GM19468 (cell line): ENCODE results near the gene HHIPL1.
A peak's percentile ranks its signal among the peaks of the same experiment; 100 is the strongest.

ENCODE experiments used
- ATAC-seq: cut with Tn5 transposase; IDR thresholded peaks from one replicate; pipeline ENCODE4 v1.9.1; 2021; ENCODE audit warnings: mild to moderate bottlenecking, moderate library complexity, moderate number of reproducible peaks; ENCODE audit not compliant: unreplicated experiment; ENCODE audit errors: extremely low read depth

Gene HHIPL1

GRCh38 chr14:99672506-99673304 lies 27.8 kb downstream of the HHIPL1 start:
- no peak for ATAC-seq

DNA sequence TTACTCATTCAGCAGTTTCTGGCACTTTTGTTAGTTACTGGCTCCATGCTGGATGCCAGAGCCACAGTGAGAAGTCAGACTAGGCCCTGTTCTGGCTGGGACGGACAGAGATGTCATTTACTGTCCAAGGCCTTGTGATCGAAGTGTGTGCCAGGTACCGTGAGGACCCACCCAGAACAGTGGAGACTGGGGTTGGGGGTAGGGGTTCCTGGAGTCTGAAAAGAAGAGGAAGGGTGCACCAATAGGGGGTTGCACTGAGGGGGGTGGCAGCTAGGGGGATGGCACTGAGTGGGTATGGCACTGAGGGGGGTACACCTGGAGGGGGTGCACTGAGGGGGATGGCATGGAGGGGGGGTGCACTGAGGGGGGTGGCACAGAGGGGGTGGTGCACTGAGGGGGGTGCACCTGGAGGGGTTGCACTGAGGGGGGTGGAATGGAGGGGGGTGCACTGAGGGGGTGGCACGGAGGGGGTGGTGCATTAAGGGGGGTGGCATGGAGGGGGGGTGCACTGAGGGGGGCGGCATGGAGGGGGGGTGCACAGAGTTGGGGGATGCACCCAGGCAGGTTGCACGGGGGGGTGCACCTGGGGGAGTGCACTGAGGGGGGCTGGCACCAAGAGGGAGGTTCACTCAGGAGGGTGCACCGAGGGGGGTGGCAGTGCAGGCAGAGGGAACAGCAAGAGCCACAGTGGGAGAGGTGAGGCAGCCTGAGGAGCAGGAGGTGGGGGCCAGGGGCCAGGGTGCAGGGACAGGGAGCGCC lies 28.6 kb downstream of the HHIPL1 start:
- no peak for ATAC-seq

DNA sequence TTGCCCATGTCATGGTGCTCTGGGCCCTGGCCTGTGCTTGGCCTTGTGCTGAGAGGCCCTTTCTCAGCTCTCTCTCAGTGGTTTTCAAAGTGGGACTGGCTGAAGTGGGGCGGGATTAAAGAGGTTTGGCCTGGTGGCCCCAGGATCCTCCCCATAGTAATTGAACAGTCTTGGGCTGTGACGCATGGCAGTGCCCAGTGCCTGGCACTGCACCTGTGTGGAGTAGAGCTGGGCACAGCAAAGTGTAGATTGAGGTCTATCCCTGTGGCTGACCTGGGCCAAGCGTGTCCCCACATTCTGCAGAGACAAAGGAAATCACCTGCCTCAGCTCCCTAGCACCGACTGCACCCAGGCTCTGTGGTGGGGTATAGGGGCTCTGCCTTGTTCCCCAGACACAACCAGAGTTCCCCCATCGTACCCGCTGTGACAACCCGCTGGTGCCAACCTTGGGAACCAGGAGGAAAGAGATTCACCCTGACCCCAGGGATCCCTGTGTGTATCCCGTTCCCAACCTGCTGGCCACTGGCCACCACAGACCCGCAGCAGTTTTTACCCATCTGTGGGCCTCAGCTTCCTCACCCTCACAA lies 29.2 kb downstream of the HHIPL1 start:
- no peak for ATAC-seq

DNA sequence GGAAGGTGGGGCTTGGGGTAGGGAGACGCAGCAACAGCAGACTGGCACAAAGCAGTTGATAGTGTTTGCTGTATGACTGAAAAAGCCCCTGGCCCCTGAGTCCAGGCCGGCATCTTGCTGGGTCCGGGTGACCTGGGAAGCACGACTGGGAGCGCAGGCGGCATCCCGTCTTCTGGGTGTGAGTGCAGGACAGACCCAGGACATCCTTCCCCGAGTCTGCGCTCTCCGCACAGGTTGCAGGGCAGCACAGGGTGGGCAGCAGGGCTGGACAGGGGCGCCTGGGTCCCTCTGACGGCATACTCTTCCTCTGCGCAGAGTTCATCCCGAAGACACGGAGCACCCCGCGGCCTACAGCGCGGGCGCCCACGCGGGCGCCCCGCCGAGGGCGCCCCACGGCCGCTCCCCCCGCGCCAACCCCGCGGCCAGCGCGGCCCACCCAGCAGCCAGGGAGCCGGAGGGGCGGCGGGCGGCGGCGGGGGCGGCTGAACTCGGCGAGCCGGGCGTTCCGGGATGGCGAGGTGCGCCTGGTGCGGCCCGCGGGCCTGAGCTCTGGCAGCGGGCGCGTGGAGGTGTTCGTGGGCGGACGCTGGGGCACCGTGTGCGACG lies 29.9 kb downstream of the HHIPL1 start:
- no peak for ATAC-seq

DNA sequence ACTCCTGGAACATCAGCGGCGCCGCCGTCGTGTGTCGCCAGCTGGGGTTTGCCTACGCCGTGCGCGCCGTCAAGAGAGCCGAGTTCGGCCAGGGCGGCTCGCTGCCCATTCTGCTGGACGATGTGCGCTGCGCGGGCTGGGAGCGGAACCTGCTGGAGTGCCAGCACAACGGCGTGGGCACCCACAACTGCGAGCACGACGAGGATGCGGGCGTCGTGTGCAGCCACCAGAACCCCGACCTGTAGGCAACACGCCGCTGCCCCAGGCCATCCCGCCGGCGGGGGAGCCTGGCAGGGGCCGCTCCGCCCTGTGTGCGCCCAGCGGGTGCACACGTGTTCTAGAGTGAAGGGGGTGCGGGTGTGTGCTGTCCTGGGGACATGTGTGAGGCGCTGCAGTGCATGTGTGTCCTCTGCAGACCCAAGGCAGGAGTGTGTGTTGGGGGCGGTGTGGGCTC lies 30.5 kb downstream of the HHIPL1 start:
- no peak for ATAC-seq

- ATAC-seq = no peak
Measured at GRCh38 chr14:99675951-99676350, 31.0 kb downstream of the HHIPL1 start.

- ATAC-seq = no peak
Measured at GRCh38 chr14:99676657-99677056, 31.7 kb downstream of the HHIPL1 start.

DNA sequence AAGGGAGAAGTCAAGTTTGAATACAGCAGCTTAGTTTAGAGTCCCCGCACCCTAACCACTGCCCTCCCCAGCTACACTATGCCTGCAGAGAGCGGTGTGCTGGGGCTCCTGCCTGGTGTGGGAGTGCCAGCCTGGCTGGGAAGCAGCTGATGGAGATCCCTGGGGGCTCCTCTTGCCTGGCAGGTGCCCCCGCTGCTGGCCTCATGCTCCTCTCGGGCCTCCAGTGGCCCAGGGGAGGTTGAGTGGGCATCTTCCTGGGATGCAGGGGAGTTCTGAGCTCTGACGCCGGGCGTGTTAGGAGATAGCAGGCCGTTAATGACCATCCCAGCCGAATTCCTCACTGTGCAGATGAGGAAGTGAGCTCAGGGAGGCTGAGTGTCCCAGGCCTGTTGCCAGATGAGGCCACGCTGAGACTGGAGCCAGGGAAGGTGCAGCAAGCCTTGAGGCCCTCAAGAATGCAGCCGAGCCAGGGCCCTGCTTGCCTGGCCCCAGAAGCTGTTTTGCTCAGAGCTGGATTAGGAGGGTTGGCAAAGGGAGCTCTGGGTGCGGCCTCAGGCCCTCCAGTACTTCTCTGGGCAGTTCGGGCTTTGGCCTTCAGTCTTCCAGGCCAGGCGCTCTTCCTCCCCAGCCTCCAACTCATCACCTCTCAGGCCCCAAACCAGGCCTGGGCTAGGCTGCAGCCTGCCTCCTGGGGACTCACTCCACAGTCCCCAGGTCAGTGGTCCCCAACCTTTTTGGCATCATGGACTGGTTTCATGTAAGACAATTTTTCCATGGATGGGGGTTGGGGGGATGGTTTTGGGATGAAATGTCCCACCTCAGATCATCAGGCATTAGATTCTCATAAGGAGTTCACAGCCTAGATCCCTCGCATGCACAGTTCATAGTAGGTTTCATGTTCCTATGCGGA lies 32.6 kb downstream of the HHIPL1 start:
- no peak for ATAC-seq

DNA sequence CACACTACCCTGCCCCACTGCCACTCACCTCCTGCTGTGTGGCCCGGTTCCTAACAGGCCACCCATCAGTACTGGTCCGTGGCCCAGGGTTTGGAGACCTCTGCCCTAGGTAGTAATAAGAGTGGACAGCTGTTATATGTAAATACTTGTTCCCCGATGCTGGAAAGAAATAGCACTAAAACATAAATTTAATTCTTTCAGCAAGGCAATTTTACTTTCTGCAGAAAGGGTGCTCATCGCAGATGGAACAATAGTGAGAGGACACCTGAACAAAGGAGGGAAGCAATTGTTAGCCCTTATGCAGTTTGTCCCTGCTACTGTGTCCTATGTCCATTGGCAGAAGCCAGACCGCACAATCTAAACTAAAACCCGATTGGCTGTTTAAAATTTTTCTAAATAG lies 33.3 kb downstream of the HHIPL1 start:
- no peak for ATAC-seq

DNA sequence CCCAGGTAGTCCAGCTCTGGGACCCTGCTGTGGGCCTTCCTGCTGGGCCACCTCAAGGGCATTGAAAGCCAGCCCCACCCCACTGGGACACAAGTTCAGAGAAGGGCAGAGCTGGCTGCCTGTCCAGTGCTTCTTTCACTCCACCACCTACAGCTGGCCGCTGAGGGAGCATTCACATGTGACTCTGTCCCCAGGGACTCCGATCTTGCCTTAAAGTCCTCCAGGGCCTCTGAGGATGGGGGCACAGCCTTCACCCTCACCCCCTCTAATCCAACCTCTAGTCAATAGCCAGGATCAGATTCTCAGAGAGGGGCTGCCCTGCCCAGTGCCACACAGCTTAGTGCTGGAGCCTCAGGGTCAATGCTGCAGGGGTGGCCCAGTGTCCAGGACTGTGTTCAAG lies 34.2 kb downstream of the HHIPL1 start:
- ATAC-seq = no peak

GRCh38 chr14:99679543-99679942 lies 34.6 kb downstream of the HHIPL1 start:
- no peak for ATAC-seq

- ATAC-seq = no peak
Measured at GRCh38 chr14:99679996-99680395, 35.1 kb downstream of the HHIPL1 start.

GRCh38 chr14:99681101-99681831 lies 36.3 kb downstream of the HHIPL1 start:
- no peak for ATAC-seq

GRCh38 chr14:99681832-99682148 lies 36.9 kb downstream of the HHIPL1 start:
- no peak for ATAC-seq

DNA sequence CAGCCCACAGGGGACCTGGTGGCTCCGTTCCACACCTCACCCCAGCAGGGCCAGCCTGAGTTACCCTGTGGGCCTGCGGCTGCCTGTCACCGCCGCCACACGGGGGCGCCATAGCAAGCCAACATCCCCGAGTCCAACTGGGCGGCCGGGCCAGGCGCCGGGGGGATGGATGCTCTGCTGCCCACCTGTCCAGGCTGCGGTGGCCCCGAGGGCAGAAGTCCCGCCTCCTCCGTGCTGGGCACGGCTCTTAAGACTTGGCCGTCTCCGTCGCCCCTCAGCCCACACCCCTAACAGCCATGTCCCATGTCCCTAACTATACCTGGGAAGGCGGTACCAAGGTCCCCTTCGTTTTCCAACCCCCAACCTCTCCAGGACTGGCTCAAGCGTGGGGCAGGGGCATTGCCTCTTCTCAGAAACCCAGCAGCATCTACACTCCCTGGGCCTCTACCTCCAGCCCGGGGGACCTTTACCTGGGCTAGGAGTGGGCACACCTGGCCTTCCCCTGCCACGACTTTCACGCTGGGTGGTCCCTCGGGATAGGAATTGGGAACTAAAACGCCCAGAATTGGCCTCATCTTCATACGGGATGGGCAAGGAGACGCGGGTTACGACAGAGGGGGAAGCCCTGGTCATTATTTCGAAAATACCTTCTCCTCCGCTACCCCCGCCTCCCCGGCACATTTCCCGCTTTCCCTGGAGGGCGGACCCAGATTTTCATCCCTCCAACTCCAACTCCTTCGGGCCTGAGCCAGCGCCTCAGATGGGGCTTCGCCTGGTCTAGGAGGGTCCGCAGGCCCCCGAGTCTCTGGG lies 38.1 kb downstream of the HHIPL1 start:
- no peak for ATAC-seq

GRCh38 chr14:99683619-99684409 lies 38.9 kb downstream of the HHIPL1 start, which contains the start of gene CYP46A1:
Gene CYP46A1, plus strand, starts transcription at chr14:99684298. Its CDS starts 120 bp downstream, at chr14:99684418.
- peak; percentile 83 for ATAC-seq

- peak; percentile 14 for ATAC-seq
Measured at GRCh38 chr14:99684410-99684934, 39.5 kb downstream of the HHIPL1 start.
